ENCODE data around the gene SMIM41. TPM values are rescaled to one million over a fixed set of nuclear protein-coding genes. Genes with fewer than 3 reads are reported as not detected.

Gene SMIM41
- total RNA-seq, 1 experiment from 2014 or later, result not detected

GRCh38 chr12:52086366-52086765, 6.9 kb downstream of the SMIM41 start:
- H3K36me3 ChIP-seq (ENCODE audit: low read depth), result no peaks in the 10 kb centered on the region
- H3K79me2 ChIP-seq (ENCODE audit: low read depth), result no peaks in the 10 kb centered on the region
- H3K27ac ChIP-seq, result no peak overlapping the region
- CTCF ChIA-PET, result no interaction called here
- H3K27me3 ChIP-seq (ENCODE audit: insufficient read depth, low read depth), result peaks cover 20% of the 10 kb centered on the region
- no peaks in the 10 kb centered on the region for H4K20me1 ChIP-seq (ENCODE audit: insufficient read depth)
- BruUV-seq (replicated peaks), result no TSS peak
- H3K4me2 ChIP-seq, result no peak overlapping the region
- POLR2A ChIA-PET (ENCODE audit: unreplicated experiment), result no interaction called here
- intact Hi-C loops (cut with micrococcal nuclease; ENCODE audit: unreplicated experiment), result no loop called here
- no peak overlapping the region for H2AFZ ChIP-seq
- no peak overlapping the region for H3K4me3 ChIP-seq
- H3K4me1 ChIP-seq (replicated peaks; ENCODE audit: insufficient read depth), result no peaks in the 10 kb centered on the region
- no peak for DNase-seq
- TF ChIP-seq CTCF (conservative IDR thresholded peaks at IDR 0.05), result no peak
- no peak for TF ChIP-seq EZH2 (IDR thresholded peaks at IDR 0.05; ENCODE audit: low read depth)
- no peaks in the 10 kb centered on the region for H3K9me3 ChIP-seq (ENCODE audit: insufficient read depth, low read depth)
- H3F3A ChIP-seq (ENCODE audit: insufficient read depth, low read depth), result peaks cover 11% of the 10 kb centered on the region; the same call in 1 of the 2 replicates
- no peaks in the 10 kb centered on the region for H3K9me2 ChIP-seq (ENCODE audit: insufficient read depth)

GRCh38 chr12:52086944-52087835, 7.7 kb downstream of the SMIM41 start:
- intact Hi-C loops (cut with micrococcal nuclease; ENCODE audit: unreplicated experiment), result no loop called here
- H3K4me3 ChIP-seq, result no peak overlapping the region
- H3K4me2 ChIP-seq, result no peak overlapping the region
- no peaks in the 10 kb centered on the region for H3K36me3 ChIP-seq (ENCODE audit: low read depth)
- H3K9me2 ChIP-seq (ENCODE audit: insufficient read depth), result no peaks in the 10 kb centered on the region
- H3K4me1 ChIP-seq (replicated peaks; ENCODE audit: insufficient read depth), result no peaks in the 10 kb centered on the region
- POLR2A ChIA-PET (ENCODE audit: unreplicated experiment), result no interaction called here
- H2AFZ ChIP-seq, result no peak overlapping the region
- no peak for DNase-seq
- no peaks in the 10 kb centered on the region for H3K79me2 ChIP-seq (ENCODE audit: low read depth)
- no peaks in the 10 kb centered on the region for H4K20me1 ChIP-seq (ENCODE audit: insufficient read depth)
- peaks cover 27% of the 10 kb centered on the region for H3K27me3 ChIP-seq (ENCODE audit: insufficient read depth, low read depth)
- CTCF ChIA-PET, result interaction anchor here (1.0 kb wide), 1 partner anchor 62 kb away, joined by 4 read pairs; no protein-coding TSS in a partner anchor
- no TSS peak for BruUV-seq (replicated peaks)
- no peak overlapping the region for H3K27ac ChIP-seq
- H3F3A ChIP-seq (ENCODE audit: insufficient read depth, low read depth), result peaks cover 11% of the 10 kb centered on the region; the same call in 1 of the 2 replicates
- no peaks in the 10 kb centered on the region for H3K9me3 ChIP-seq (ENCODE audit: insufficient read depth, low read depth)
- TF ChIP-seq EZH2 (IDR thresholded peaks at IDR 0.05; ENCODE audit: low read depth) (no peak), CTCF (conservative IDR thresholded peaks at IDR 0.05) (no peak)

GRCh38 chr12:52087961-52088820, 8.7 kb downstream of the SMIM41 start:
- no peaks in the 10 kb centered on the region for H3K9me3 ChIP-seq (ENCODE audit: insufficient read depth, low read depth)
- H3K79me2 ChIP-seq (ENCODE audit: low read depth), result no peaks in the 10 kb centered on the region
- peaks cover 1% of the 10 kb centered on the region; the same call in 1 of the 2 replicates for H3F3A ChIP-seq (ENCODE audit: insufficient read depth, low read depth)
- BruUV-seq (replicated peaks), result no TSS peak
- H4K20me1 ChIP-seq (ENCODE audit: insufficient read depth), result no peaks in the 10 kb centered on the region
- H3K4me1 ChIP-seq (replicated peaks; ENCODE audit: insufficient read depth), result no peaks in the 10 kb centered on the region
- H3K27me3 ChIP-seq (ENCODE audit: insufficient read depth, low read depth), result peaks cover 34% of the 10 kb centered on the region
- no peak overlapping the region for H3K4me3 ChIP-seq
- H3K9me2 ChIP-seq (ENCODE audit: insufficient read depth), result no peaks in the 10 kb centered on the region
- TF ChIP-seq EZH2 (IDR thresholded peaks at IDR 0.05; ENCODE audit: low read depth) (no peak), CTCF (conservative IDR thresholded peaks at IDR 0.05) (no peak)
- H3K4me2 ChIP-seq, result no peak overlapping the region
- no peaks in the 10 kb centered on the region for H3K36me3 ChIP-seq (ENCODE audit: low read depth)
- CTCF ChIA-PET, result interaction anchor here (1.0 kb wide), 1 partner anchor 63 kb away, joined by 4 read pairs; no protein-coding TSS in a partner anchor
- no peak overlapping the region for H2AFZ ChIP-seq
- POLR2A ChIA-PET (ENCODE audit: unreplicated experiment), result no interaction called here
- intact Hi-C loops (cut with micrococcal nuclease; ENCODE audit: unreplicated experiment), result no loop called here
- no peak overlapping the region for H3K27ac ChIP-seq
- DNase-seq, result no peak
